ENCODE measurements around the gene SLC24A3. TPM values are rescaled to one million over a fixed set of nuclear protein-coding genes. Genes with fewer than 3 reads are reported as not detected.

Gene SLC24A3
- total and polyA plus RNA-seq, 2 of the 13 experiments (the other 11 are each of a cell fraction or from before 2014, with no cell fraction given) = not detected

- TF ChIP-seq, protein P1, sequence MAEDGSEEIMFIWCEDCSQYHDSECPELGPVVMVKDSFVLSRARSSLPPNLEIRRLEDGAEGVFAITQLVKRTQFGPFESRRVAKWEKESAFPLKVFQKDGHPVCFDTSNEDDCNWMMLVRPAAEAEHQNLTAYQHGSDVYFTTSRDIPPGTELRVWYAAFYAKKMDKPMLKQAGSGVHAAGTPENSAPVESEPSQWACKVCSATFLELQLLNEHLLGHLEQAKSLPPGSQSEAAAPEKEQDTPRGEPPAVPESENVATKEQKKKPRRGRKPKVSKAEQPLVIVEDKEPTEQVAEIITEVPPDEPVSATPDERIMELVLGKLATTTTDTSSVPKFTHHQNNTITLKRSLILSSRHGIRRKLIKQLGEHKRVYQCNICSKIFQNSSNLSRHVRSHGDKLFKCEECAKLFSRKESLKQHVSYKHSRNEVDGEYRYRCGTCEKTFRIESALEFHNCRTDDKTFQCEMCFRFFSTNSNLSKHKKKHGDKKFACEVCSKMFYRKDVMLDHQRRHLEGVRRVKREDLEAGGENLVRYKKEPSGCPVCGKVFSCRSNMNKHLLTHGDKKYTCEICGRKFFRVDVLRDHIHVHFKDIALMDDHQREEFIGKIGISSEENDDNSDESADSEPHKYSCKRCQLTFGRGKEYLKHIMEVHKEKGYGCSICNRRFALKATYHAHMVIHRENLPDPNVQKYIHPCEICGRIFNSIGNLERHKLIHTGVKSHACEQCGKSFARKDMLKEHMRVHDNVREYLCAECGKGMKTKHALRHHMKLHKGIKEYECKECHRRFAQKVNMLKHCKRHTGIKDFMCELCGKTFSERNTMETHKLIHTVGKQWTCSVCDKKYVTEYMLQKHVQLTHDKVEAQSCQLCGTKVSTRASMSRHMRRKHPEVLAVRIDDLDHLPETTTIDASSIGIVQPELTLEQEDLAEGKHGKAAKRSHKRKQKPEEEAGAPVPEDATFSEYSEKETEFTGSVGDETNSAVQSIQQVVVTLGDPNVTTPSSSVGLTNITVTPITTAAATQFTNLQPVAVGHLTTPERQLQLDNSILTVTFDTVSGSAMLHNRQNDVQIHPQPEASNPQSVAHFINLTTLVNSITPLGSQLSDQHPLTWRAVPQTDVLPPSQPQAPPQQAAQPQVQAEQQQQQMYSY (CRISPR knock-in tag; IDR thresholded peaks at IDR 0.05) = peak; percentile 3; the same call in 1 of the 2 replicates
- TF ChIP-seq SRSF1 (optimal IDR thresholded peaks at IDR 0.05; ENCODE audit: low read depth, low read length) = peak; percentile 79
- 0 out of 2 replicates have a peak, but pooled peaks have one; percentile 41 for TF ChIP-seq ZC3H13 (CRISPR knock-in tag; IDR thresholded peaks at IDR 0.05)
- TF ChIP-seq ZNF253 (CRISPR knock-in tag; IDR thresholded peaks at IDR 0.05; ENCODE audit: borderline replicate concordance) = no peak
- peak; percentile 22; the same call in 1 of the 2 replicates for TF ChIP-seq PHF8 (CRISPR knock-in tag; IDR thresholded peaks at IDR 0.05)
- no peak for TF ChIP-seq MZF1 (CRISPR knock-in tag; IDR thresholded peaks at IDR 0.05; ENCODE audit: borderline replicate concordance)
- TF ChIP-seq REST (IDR thresholded peaks at IDR 0.05; ENCODE audit: borderline replicate concordance in 1 of 2, low read depth in 1 of 2, low read length in 2 of 2) = 0 out of 4 replicates have a peak, but pooled peaks of 1 of the 2 experiments have one; percentile 0
- no peak for TF ChIP-seq ZNF550 (CRISPR knock-in tag; IDR thresholded peaks at IDR 0.05; ENCODE audit: borderline replicate concordance)
- no peak for TF ChIP-seq EP300 (IDR thresholded peaks at IDR 0.05; ENCODE audit: low read depth in 2 of 2, low read length in 2 of 2)
- no peak for TF ChIP-seq EP300 (CRISPR knock-in tag; IDR thresholded peaks at IDR 0.05; ENCODE audit: borderline replicate concordance)
- TF ChIP-seq, protein P2, sequence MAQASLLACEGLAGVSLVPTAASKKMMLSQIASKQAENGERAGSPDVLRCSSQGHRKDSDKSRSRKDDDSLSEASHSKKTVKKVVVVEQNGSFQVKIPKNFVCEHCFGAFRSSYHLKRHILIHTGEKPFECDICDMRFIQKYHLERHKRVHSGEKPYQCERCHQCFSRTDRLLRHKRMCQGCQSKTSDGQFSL (CRISPR knock-in tag; IDR thresholded peaks at IDR 0.05) = no peak
- no peak for TF ChIP-seq PHF5A (CRISPR knock-in tag; IDR thresholded peaks at IDR 0.05; ENCODE audit: low read depth, unreplicated experiment)
- TF ChIP-seq YEATS2 (CRISPR knock-in tag; IDR thresholded peaks at IDR 0.05; ENCODE audit: borderline replicate concordance) = no peak
- TF ChIP-seq, protein P3, sequence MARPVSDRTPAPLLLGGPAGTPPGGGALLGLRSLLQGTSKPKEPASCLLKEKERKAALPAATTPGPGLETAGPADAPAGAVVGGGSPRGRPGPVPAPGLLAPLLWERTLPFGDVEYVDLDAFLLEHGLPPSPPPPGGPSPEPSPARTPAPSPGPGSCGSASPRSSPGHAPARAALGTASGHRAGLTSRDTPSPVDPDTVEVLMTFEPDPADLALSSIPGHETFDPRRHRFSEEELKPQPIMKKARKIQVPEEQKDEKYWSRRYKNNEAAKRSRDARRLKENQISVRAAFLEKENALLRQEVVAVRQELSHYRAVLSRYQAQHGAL (CRISPR knock-in tag; IDR thresholded peaks at IDR 0.05; ENCODE audit: not compliant biosample characterization) = no peak
- TF ChIP-seq WIZ (CRISPR knock-in tag; IDR thresholded peaks at IDR 0.05) = no peak
- TF ChIP-seq ZNF580 (CRISPR knock-in tag; IDR thresholded peaks at IDR 0.05; ENCODE audit: borderline replicate concordance, low read depth) = no peak
- TF ChIP-seq MIER3 (CRISPR knock-in tag; IDR thresholded peaks at IDR 0.05; ENCODE audit: borderline replicate concordance) = no peak
- TF ChIP-seq ZNF263 (CRISPR knock-in tag; IDR thresholded peaks at IDR 0.05) = peak; percentile 5; the same call in 1 of the 2 replicates
- TF ChIP-seq ZNF549 (CRISPR knock-in tag; IDR thresholded peaks at IDR 0.05) = no peak
- TF ChIP-seq ATF4 (CRISPR knock-in tag; IDR thresholded peaks at IDR 0.05) = 0 out of 4 replicates have a peak, but pooled peaks of 1 of the 2 experiments have one; percentile 16
Measured at GRCh38 chr20:19758133-19758500, 545.7 kb downstream of the SLC24A3 start, which contains the start of gene RIN2 (continued).
